Left ventricle myocardium superior (tissue), 1 donor: ENCODE measurements around the gene BSN. TPM values are rescaled to one million over a fixed set of nuclear protein-coding genes. Genes with fewer than 3 reads are reported as not detected.

Source experiments
- ATAC-seq: fragments of 200-7000 bp; cut with Tn5 transposase; one replicate; pipeline ENCODE4 v1.9.1; 2020; ENCODE audit warnings: mild to moderate bottlenecking, moderate library complexity
- DNase-seq: peaks from one replicate; pipeline ENCODE4 v3.0.0-alpha.2; 2020
- intact Hi-C: fragments of 100-400 bp; cut with micrococcal nuclease; formaldehyde crosslinking; loops from one replicate; pipeline ENCODE4 v1.11.0; 2022
- total RNA-seq: library from RNA; stranded (reverse); fragmentation: NEBNext Ultra II Directional; extraction: Animal tissue kit (Norgen Biotek cat#: 25700); gene quantifications from one replicate; pipeline ENCODE4 v1.2.1, GENCODE V29; 2021
- donor health status: DM: no; HTN: yes; CAD: no; lungs with severe emphysema.

Gene BSN
- total RNA-seq, 1 donor from 2014 or later, result 0.30 TPM

- ATAC-seq, result no peak
- intact Hi-C loops, result no loop called here
- no peak for DNase-seq
Observed at GRCh38 chr3:49620728-49621127, 66.5 kb downstream of the BSN start.

- intact Hi-C loops, result no loop called here
- DNase-seq (no peak), ATAC-seq (no peak)
Observed at GRCh38 chr3:49623071-49623470, 68.8 kb downstream of the BSN start.

GRCh38 chr3:49625071-49625470, 70.8 kb downstream of the BSN start:
- DNase-seq, result no peak
- intact Hi-C loops, result no loop called here
- no peak for ATAC-seq

GRCh38 chr3:49626101-49626581, 71.9 kb downstream of the BSN start:
- intact Hi-C loops, result no loop called here
- no peak for ATAC-seq

GRCh38 chr3:49626796-49627195, 72.5 kb downstream of the BSN start:
- intact Hi-C loops, result no loop called here
- no peak for ATAC-seq
- no peak for DNase-seq

More at GRCh38 chr3:49626101-49626581, 71.9 kb downstream of the BSN start:
- no peak for DNase-seq

GRCh38 chr3:49627634-49628033, 73.4 kb downstream of the BSN start:
- ATAC-seq, result no peak
- DNase-seq, result no peak
- intact Hi-C loops, result no loop called here

- no peak for DNase-seq
- no peak for ATAC-seq
- intact Hi-C loops, result no loop called here
Observed at GRCh38 chr3:49628249-49628648, 74.0 kb downstream of the BSN start.

- no peak for ATAC-seq
- no peak for DNase-seq
- intact Hi-C loops, result no loop called here
Observed at GRCh38 chr3:49629451-49629850, 75.2 kb downstream of the BSN start.

GRCh38 chr3:49629866-49630265, 75.6 kb downstream of the BSN start:
- no peak for ATAC-seq
- no peak for DNase-seq
- intact Hi-C loops, result no loop called here

- ATAC-seq, result no peak
- no peak for DNase-seq
- intact Hi-C loops, result no loop called here
Observed at GRCh38 chr3:49630784-49631183, 76.5 kb downstream of the BSN start.

GRCh38 chr3:49634736-49635135, 80.5 kb downstream of the BSN start:
- intact Hi-C loops, result no loop called here
- DNase-seq (no peak), ATAC-seq (no peak)

GRCh38 chr3:49636883-49637609, 82.8 kb downstream of the BSN start:
- ATAC-seq (no peak), DNase-seq (no peak)
- intact Hi-C loops, result no loop called here

- DNase-seq (no peak), ATAC-seq (peak; percentile 45)
- intact Hi-C loops, result no loop called here
Observed at GRCh38 chr3:49638445-49638844, 84.2 kb downstream of the BSN start.

- DNase-seq (no peak), ATAC-seq (no peak)
- intact Hi-C loops, result no loop called here
Observed at GRCh38 chr3:49639551-49639950, 85.3 kb downstream of the BSN start.

GRCh38 chr3:49641292-49641691, 87.0 kb downstream of the BSN start:
- no peak for ATAC-seq
- intact Hi-C loops, result no loop called here
- DNase-seq, result no peak

GRCh38 chr3:49641921-49642707, 87.8 kb downstream of the BSN start:
- intact Hi-C loops, result no loop called here
- DNase-seq (no peak), ATAC-seq (no peak)

GRCh38 chr3:49642708-49643145, 88.5 kb downstream of the BSN start:
- DNase-seq (no peak), ATAC-seq (no peak)
- intact Hi-C loops, result no loop called here

GRCh38 chr3:49644684-49645083, 90.4 kb downstream of the BSN start:
- intact Hi-C loops, result no loop called here
- ATAC-seq, result no peak
- DNase-seq, result no peak

- ATAC-seq, result no peak
- intact Hi-C loops, result no loop called here
- DNase-seq, result no peak
Observed at GRCh38 chr3:49646236-49646635, 92.0 kb downstream of the BSN start.

GRCh38 chr3:49647741-49648140, 93.5 kb downstream of the BSN start:
- intact Hi-C loops, result no loop called here
- ATAC-seq, result peak; percentile 98
- DNase-seq, result peak; percentile 62
